Measurements from ENCODE around the gene UPK3A.

DNA sequence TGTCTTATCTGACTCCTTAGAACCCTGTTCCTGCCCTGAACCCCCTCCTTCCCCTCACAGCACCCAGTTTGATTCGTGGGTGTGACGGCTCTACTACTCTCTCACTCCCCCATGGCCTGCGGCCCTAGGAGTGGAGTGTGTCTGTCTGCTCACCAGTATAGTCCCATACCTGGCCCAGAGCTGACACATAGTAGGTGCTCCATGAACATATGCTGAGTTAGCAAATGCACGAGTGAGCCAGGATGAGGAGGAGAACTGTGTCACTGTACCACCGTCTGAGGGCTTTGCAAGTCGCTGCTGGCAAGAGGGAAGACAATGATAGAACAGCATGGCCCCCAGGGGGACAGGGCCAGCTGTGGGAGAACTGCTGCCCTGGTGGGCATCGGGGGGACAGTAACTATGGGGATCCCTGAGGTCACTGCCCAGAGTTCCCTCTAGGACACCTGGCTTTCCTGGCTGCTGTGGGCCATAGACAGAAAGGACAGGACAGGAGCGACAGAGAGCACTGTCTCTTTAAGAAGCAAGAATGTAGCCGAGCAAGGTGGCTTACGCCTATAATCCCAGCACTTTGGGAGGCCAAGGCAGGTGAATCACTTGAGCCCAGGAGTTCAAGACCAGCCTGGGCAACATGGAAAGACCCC, 24.9 kb upstream of the UPK3A start:
- TF ChIP-seq, protein P1, sequence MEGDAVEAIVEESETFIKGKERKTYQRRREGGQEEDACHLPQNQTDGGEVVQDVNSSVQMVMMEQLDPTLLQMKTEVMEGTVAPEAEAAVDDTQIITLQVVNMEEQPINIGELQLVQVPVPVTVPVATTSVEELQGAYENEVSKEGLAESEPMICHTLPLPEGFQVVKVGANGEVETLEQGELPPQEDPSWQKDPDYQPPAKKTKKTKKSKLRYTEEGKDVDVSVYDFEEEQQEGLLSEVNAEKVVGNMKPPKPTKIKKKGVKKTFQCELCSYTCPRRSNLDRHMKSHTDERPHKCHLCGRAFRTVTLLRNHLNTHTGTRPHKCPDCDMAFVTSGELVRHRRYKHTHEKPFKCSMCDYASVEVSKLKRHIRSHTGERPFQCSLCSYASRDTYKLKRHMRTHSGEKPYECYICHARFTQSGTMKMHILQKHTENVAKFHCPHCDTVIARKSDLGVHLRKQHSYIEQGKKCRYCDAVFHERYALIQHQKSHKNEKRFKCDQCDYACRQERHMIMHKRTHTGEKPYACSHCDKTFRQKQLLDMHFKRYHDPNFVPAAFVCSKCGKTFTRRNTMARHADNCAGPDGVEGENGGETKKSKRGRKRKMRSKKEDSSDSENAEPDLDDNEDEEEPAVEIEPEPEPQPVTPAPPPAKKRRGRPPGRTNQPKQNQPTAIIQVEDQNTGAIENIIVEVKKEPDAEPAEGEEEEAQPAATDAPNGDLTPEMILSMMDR (IDR thresholded peaks at IDR 0.05 in 2 of 3, conservative IDR thresholded peaks at IDR 0.05 in 1 of 3; ENCODE audit: control insufficient read depth in 2 of 3, extremely low read depth in 1 of 3, insufficient read depth in 1 of 3, low read depth in 3 of 3, low read length in 3 of 3), result no peak
- TF ChIP-seq JUND (IDR thresholded peaks at IDR 0.05; ENCODE audit: low read depth, low read length) (no peak), MEF2B (IDR thresholded peaks at IDR 0.05; ENCODE audit: partially characterized antibody, poor library complexity, severe bottlenecking) (no peak), POLR2AphosphoS5 (IDR thresholded peaks at IDR 0.05; ENCODE audit: low read length) (no peak), SP1 (IDR thresholded peaks at IDR 0.05; ENCODE audit: low read depth, low read length) (no peak)
- TF ChIP-seq, protein P2, sequence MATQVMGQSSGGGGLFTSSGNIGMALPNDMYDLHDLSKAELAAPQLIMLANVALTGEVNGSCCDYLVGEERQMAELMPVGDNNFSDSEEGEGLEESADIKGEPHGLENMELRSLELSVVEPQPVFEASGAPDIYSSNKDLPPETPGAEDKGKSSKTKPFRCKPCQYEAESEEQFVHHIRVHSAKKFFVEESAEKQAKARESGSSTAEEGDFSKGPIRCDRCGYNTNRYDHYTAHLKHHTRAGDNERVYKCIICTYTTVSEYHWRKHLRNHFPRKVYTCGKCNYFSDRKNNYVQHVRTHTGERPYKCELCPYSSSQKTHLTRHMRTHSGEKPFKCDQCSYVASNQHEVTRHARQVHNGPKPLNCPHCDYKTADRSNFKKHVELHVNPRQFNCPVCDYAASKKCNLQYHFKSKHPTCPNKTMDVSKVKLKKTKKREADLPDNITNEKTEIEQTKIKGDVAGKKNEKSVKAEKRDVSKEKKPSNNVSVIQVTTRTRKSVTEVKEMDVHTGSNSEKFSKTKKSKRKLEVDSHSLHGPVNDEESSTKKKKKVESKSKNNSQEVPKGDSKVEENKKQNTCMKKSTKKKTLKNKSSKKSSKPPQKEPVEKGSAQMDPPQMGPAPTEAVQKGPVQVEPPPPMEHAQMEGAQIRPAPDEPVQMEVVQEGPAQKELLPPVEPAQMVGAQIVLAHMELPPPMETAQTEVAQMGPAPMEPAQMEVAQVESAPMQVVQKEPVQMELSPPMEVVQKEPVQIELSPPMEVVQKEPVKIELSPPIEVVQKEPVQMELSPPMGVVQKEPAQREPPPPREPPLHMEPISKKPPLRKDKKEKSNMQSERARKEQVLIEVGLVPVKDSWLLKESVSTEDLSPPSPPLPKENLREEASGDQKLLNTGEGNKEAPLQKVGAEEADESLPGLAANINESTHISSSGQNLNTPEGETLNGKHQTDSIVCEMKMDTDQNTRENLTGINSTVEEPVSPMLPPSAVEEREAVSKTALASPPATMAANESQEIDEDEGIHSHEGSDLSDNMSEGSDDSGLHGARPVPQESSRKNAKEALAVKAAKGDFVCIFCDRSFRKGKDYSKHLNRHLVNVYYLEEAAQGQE (IDR thresholded peaks at IDR 0.05; ENCODE audit: low read depth, low read length), result no peak
- TF ChIP-seq, protein P3, sequence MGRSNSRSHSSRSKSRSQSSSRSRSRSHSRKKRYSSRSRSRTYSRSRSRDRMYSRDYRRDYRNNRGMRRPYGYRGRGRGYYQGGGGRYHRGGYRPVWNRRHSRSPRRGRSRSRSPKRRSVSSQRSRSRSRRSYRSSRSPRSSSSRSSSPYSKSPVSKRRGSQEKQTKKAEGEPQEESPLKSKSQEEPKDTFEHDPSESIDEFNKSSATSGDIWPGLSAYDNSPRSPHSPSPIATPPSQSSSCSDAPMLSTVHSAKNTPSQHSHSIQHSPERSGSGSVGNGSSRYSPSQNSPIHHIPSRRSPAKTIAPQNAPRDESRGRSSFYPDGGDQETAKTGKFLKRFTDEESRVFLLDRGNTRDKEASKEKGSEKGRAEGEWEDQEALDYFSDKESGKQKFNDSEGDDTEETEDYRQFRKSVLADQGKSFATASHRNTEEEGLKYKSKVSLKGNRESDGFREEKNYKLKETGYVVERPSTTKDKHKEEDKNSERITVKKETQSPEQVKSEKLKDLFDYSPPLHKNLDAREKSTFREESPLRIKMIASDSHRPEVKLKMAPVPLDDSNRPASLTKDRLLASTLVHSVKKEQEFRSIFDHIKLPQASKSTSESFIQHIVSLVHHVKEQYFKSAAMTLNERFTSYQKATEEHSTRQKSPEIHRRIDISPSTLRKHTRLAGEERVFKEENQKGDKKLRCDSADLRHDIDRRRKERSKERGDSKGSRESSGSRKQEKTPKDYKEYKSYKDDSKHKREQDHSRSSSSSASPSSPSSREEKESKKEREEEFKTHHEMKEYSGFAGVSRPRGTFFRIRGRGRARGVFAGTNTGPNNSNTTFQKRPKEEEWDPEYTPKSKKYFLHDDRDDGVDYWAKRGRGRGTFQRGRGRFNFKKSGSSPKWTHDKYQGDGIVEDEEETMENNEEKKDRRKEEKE (IDR thresholded peaks at IDR 0.05), result no peak
